Gastroesophageal sphincter (tissue), 3 donors: Measurements from ENCODE around the gene FRK.

Experiments used
- POLR2A ChIP-seq, 2 donors: fragments of 450-650 bp; IDR thresholded peaks; one replicate each; pipeline ENCODE4 v1.6.1; 2017; ENCODE audit warnings: antibody characterized with exemption in 2 of 2, mild to moderate bottlenecking in 2 of 2, moderate library complexity in 1 of 2
- POLR2AphosphoS5 ChIP-seq: sonication (generic); formaldehyde crosslinking; IDR thresholded peaks from one replicate; pipeline ENCODE4 v1.6.1; 2017; ENCODE audit warnings: antibody characterized with exemption
- TF ChIP-seq, protein P1 (sequence below), 4 experiments: fragments of 200-600 bp in 2 of 4; fragments of 450-650 bp in 2 of 4; sonication (generic) in 1 of 4; IDR thresholded peaks; one replicate each; pipeline ENCODE4 v1.5.1; 2017 to 2019; ENCODE audit warnings: antibody characterized with exemption in 4 of 4, mild to moderate bottlenecking in 2 of 4, moderate library complexity in 2 of 4

GRCh38 chr6:116072368-116072767 lies 11.7 kb upstream of the FRK start:
- TF ChIP-seq POLR2A (IDR thresholded peaks at IDR 0.05), result no peak
- TF ChIP-seq, protein P1, sequence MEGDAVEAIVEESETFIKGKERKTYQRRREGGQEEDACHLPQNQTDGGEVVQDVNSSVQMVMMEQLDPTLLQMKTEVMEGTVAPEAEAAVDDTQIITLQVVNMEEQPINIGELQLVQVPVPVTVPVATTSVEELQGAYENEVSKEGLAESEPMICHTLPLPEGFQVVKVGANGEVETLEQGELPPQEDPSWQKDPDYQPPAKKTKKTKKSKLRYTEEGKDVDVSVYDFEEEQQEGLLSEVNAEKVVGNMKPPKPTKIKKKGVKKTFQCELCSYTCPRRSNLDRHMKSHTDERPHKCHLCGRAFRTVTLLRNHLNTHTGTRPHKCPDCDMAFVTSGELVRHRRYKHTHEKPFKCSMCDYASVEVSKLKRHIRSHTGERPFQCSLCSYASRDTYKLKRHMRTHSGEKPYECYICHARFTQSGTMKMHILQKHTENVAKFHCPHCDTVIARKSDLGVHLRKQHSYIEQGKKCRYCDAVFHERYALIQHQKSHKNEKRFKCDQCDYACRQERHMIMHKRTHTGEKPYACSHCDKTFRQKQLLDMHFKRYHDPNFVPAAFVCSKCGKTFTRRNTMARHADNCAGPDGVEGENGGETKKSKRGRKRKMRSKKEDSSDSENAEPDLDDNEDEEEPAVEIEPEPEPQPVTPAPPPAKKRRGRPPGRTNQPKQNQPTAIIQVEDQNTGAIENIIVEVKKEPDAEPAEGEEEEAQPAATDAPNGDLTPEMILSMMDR (IDR thresholded peaks at IDR 0.05), result no peak
- no peak for TF ChIP-seq POLR2AphosphoS5
